OCI-M2 (cell line): ENCODE measurements around the gene ULK3.

ENCODE experiments used
- DNase-seq: peaks from one replicate; lab custom pipeline; 2025; ENCODE audit not compliant: unreplicated experiment; lab: John Stamatoyannopoulos, UW

The ULK3 gene

DNA sequence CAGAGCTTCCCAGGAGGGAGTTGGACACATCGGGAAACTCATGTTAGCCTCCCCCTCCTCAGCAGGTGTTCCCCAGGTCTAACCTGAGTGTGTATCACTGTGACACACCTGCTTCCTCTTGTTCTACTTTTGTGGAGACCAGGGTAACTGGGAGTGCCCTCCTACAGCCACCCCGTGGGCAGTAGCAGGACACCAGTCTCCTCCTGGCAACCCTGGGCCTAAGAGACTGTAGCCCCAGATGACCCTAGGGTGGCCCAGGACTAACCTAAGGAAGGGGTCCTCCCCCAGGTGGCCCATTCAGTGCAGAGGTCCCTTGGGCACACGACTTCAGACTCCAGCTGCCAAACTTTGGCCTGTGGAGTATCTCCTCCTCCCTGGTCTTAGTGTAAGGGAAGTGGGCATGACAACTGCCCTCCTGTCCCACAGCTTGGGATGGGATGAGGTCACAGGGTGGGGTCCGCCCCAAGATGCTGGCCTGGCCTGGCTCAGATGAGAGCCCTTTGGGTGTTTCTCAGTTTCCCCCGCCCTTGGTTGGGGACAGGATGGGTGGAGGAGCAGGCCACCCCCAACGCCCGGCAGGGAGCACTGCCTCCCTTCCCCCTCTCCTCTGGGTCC lies 56.3 kb downstream of the ULK3 start:
- DNase-seq: no peak
